ENCODE results near the gene KNSTRN.

The KNSTRN gene

GRCh38 chr15:40405501-40406381 lies 23.2 kb downstream of the KNSTRN start, which contains the start of gene IVD:
TSS of gene IVD (plus strand) at chr15:40405795. CDS start at chr15:40405828, 33 bp downstream.
- peak; percentile 64 for DNase-seq

DNA sequence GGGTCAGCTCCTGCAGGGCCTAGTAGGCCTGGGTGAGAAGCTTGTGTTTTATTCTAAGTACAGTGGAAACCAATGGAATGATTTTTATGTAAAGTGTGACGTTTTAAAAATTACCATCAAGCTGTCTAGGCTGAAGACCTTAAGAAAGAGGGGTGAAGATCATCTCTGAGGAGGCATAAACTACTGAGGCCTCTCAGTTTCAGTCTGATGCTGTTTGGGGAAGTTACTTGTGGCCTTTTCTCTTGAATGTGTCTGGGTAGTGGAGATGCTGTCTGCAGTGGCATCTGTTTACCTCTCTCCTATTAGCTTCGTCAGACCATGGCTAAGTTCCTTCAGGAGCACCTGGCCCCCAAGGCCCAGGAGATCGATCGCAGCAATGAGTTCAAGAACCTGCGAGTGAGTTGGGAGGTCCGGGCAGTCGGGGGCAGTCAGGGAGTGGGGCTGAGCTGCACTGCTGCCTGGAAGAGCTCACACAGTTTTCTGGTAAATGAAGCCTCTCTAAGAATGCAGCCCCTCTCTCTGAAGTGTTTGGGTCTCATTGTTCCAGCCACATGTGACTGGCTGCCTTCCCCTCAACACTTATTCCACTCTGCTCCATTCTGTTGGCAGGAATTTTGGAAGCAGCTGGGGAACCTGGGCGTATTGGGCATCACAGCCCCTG lies 24.9 kb downstream of the KNSTRN start:
- DNase-seq: no peak

- peak; percentile 11 for DNase-seq
Measured at GRCh38 chr15:40409366-40409765, 26.8 kb downstream of the KNSTRN start.

GRCh38 chr15:40410476-40410875 lies 28.0 kb downstream of the KNSTRN start:
- DNase-seq: no peak

- DNase-seq: no peak
Measured at GRCh38 chr15:40412095-40412759, 29.7 kb downstream of the KNSTRN start.

DNA sequence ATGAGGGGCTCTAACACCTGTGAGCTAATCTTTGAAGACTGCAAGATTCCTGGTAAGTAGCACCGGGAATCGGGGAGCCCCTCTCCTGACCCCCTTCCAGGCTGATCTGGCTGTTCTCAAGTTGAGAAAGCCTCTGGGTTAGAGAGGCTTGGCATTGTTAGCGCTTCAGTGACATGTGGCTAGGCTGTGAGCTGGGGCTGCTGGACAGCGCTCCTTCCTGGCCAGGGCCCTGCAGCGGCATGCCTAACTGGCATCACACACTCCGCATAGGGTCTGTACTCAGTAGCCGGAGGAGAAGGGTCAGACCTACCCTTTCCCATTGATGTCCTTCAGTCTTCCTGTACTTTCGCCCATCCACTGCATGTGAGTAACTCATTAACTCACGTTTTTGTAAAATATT lies 30.5 kb downstream of the KNSTRN start:
- DNase-seq: no peak

DNA sequence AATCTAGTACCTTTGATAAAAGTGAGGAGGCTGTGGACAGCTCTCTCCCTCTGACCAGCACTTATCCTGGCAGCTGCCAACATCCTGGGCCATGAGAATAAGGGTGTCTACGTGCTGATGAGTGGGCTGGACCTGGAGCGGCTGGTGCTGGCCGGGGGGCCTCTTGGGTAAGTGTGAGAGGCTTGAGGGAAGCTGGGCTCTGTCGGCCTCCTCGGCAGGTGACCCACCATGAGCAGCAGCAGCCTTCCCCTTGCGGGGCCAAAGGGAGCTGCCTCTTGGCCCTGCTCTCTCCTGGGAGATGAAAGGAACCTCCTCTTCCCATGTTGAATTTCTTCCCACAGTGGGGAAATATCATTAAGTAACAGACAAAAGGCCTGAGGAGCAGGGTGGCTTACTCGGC lies 32.3 kb downstream of the KNSTRN start:
- no peak for DNase-seq

- DNase-seq: no peak
Measured at GRCh38 chr15:40415226-40415625, 32.7 kb downstream of the KNSTRN start.

DNA sequence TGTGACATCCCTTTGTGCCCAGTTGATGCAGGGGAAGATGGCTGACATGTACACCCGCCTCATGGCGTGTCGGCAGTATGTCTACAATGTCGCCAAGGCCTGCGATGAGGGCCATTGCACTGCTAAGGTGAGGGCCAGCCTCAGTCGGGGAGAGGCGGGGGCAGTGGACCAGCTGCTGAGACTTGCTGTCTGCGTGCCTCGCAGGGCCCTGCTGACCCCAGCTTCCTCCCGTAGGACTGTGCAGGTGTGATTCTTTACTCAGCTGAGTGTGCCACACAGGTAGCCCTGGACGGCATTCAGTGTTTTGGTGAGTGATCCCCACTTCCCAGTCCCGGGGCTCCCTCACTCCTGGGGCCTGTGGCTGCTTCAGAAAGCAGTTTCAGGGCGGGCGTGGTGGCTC lies 33.5 kb downstream of the KNSTRN start:
- DNase-seq: no peak

DNA sequence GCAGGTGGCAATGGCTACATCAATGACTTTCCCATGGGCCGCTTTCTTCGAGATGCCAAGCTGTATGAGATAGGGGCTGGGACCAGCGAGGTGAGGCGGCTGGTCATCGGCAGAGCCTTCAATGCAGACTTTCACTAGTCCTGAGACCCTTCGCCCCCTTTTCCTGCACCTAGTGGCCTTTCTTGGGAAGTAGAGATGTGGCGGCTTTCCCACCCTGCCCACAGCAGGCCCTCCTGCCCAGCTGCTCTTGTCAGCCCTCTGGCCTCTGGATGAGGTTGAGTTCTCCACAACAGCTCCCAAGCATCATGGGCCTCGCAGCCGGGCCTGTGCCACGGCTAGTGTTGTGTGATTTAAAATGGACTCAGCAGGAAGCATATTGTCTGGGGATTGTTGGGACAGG lies 35.6 kb downstream of the KNSTRN start:
- no peak for DNase-seq

GRCh38 chr15:40420071-40420713 lies 37.7 kb downstream of the KNSTRN start:
- DNase-seq: no peak

DNA sequence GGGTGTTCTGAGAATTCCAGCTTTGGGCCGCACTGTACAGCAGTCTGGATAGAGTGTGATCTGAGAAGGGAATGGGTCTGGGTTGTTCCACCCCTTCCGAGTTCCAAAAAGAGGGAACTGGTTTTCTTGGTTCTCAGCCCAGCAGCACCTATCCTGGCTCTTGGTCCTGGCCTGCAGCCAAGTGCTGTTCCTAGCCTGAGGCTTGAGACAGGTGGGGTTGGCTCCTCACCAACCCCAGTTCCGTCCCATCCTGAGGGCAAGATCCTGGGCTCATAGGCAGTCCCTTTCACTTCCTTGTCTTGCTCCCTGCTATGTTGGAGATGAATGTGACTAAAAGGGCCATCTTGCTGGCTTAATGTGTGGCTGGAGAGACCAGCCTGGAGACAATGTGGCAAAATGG lies 38.3 kb downstream of the KNSTRN start:
- peak; percentile 54 for DNase-seq

- DNase-seq: no peak
Measured at GRCh38 chr15:40421246-40422157, 39.0 kb downstream of the KNSTRN start.

- no peak for DNase-seq
Measured at GRCh38 chr15:40424483-40425115, 42.1 kb downstream of the KNSTRN start.

DNA sequence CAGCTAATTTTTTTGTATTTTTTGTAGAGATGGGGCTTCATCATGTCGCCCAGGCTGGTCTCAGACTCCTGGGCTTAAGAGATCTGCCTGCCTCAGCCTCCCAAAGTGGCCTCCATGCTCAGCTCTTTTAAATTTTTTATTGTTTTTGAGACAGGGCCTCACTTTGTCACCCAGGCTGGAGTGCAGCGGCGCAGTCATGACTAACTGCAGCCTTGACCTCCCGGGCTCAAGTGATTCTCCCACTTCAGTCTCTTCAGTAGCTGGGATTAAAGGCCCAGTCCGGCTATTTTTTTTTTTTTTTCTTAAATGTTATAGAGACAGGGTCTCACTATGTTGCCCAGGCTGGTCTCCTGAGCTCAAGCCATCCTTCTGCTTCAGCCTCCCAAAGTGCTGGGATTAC lies 43.2 kb downstream of the KNSTRN start:
- DNase-seq: no peak

GRCh38 chr15:40427188-40427587 lies 44.7 kb downstream of the KNSTRN start:
- DNase-seq: no peak

GRCh38 chr15:40428185-40428584 lies 45.7 kb downstream of the KNSTRN start:
- peak; percentile 66 for DNase-seq

DNA sequence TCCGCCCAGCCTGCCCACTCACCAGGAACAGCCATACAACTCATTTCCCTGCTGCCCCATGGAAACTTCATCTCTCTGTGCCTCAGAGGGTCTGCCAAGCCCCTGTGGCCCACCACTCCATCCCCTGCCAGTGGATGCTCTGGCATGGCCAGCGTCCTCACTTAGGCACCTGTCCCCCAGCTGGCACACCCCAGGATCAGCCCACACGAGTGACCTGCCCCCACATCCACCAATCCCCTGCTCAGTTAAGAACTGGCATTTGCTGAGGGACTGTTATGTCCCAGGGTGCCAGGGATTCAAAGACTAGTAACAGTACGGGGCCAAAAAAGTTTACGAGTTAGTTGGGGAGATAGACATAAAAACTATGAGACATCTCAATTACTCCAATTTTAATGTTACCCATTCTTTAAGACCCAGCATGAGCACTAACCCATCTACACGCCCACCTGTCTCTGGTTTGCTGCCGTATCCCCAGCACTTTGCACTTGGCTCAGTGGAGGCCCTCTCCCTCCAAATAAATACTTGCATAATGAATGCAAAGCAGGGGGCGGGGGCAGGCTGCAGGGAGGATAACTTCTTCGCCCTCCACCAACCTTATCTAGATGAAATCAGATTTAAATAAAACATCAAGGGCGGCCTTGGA lies 46.7 kb downstream of the KNSTRN start:
- no peak for DNase-seq

DNA sequence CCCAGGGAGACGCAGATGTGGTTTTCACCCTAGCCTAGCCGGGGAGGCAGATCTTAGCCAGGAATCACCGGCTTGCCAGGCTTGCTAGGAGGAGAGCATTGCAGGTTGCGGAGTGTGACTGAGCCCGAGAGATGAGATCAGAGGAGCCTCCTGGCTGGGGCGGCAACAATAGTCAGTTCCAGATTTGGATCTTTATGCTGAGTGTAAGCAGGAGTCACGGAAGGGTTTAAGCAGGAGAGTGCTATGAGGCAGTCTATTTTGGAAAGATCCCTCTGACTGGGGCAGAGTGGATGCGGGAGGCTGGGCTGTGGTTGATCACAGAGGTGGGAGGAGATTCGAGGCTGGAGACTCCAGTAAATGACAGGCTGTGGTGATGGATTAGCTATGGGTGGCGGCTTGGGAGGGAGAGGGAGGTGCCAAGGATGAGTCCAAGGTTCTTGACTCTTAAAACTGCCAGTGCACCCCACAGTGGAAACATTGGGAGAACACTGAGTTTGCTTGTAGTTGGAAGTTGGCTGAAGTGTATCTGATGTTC lies 47.8 kb downstream of the KNSTRN start:
- DNase-seq: no peak

DNA sequence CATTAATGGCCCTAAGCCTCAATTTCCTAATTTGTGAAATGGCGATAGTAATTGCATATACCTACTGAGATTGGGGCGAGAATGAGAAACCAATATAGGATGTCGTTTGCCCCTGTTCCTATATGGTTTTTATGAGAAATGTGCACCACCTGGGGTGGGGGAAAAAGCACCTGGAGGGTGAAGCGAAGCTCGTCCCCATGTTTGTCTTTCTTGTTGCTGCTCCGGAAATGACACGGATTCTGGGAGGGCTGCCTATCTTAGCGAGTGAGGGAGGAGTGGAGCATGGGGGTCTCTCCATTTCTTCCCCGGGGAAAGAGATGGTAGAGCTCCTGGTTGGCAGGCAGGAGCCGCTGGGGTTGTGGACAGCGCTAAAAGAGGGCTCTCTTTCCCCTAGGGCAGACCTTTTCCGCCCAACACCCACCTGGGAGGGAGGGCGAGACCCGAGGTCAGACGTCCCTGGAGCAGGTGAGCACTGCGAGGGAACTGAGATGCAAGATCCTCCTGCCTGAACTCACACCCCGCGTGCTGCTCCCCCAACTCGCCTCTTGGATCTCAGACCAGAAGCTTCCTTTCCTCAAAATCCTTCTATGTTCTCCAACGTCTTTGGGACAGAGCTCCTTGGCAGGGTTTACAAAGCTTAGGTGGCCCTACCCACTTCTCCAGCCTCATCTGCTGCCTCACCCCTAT lies 52.6 kb downstream of the KNSTRN start:
- DNase-seq: no peak
